Measurements from ENCODE around the gene SAFB. TPM values are rescaled to one million over a fixed set of nuclear protein-coding genes. Genes with fewer than 3 reads are reported as not detected.

The SAFB gene
- polyA plus RNA-seq, 1 donor from 2014 or later = 89.8 TPM

- Histone ChIP-seq H3K27me3 (ENCODE audit: insufficient read depth, low read depth, low read length) (no peaks in the 10 kb centered on the region), H4K20me1 (ENCODE audit: insufficient read depth) (peaks cover 12% of the 10 kb centered on the region), H3K4me2 (ENCODE audit: low read length) (no peak overlapping the region), H3K79me2 (replicated peaks; ENCODE audit: insufficient read depth, low read length) (peaks cover 89% of the 10 kb centered on the region), H2AFZ (ENCODE audit: low read depth, low read length) (no peak overlapping the region), H3K9me3 (ENCODE audit: low read length) (no peaks in the 10 kb centered on the region), H3K9me2 (ENCODE audit: insufficient read depth, low read length) (no peaks in the 10 kb centered on the region), H3K36me3 (ENCODE audit: insufficient read depth, low read length) (no peaks in the 10 kb centered on the region), H3K4me3 (ENCODE audit: low read length) (no peak overlapping the region), H3K9ac (ENCODE audit: low read length) (no peak overlapping the region), H3F3A (ENCODE audit: insufficient read depth, low read length, poor library complexity, severe bottlenecking) (no peaks in the 10 kb centered on the region), H3K27ac (ENCODE audit: low read length) (no peak overlapping the region)
- no peak for TF ChIP-seq CTCF (IDR thresholded peaks at IDR 0.05; ENCODE audit: poor library complexity, severe bottlenecking)
- TF ChIP-seq EP300 (conservative IDR thresholded peaks at IDR 0.05; ENCODE audit: poor library complexity, severe bottlenecking) = no peak
- TF ChIP-seq EZH2 (IDR thresholded peaks at IDR 0.05; ENCODE audit: borderline replicate concordance, insufficient read depth, low read length, poor library complexity, severe bottlenecking) = no peak
- TF ChIP-seq SMC3 (conservative IDR thresholded peaks at IDR 0.05; ENCODE audit: poor library complexity) = no peak
- no peak for TF ChIP-seq TAF1 (IDR thresholded peaks at IDR 0.05; ENCODE audit: low read depth)
- TF ChIP-seq MXI1 (conservative IDR thresholded peaks at IDR 0.05; ENCODE audit: poor library complexity, severe bottlenecking) = no peak
- no peak for TF ChIP-seq REST (IDR thresholded peaks at IDR 0.05; ENCODE audit: borderline replicate concordance)
- TF ChIP-seq POLR2AphosphoS5 (IDR thresholded peaks at IDR 0.05) = no peak
- TF ChIP-seq RAD21 (conservative IDR thresholded peaks at IDR 0.05) = no peak
Measured at GRCh38 chr19:5632241-5632612, 9.3 kb downstream of the SAFB start.

GRCh38 chr19:5632657-5633056 lies 9.8 kb downstream of the SAFB start:
- peaks cover 12% of the 10 kb centered on the region for H4K20me1 ChIP-seq (ENCODE audit: insufficient read depth)
- H3K27ac ChIP-seq (ENCODE audit: low read length) = no peak overlapping the region
- TF ChIP-seq EP300 (conservative IDR thresholded peaks at IDR 0.05; ENCODE audit: poor library complexity, severe bottlenecking) (no peak), SMC3 (conservative IDR thresholded peaks at IDR 0.05; ENCODE audit: poor library complexity) (no peak)
- no peaks in the 10 kb centered on the region for H3K9me3 ChIP-seq (ENCODE audit: low read length)
- no peak overlapping the region for H3K4me3 ChIP-seq (ENCODE audit: low read length)
- no peaks in the 10 kb centered on the region for H3K36me3 ChIP-seq (ENCODE audit: insufficient read depth, low read length)
- H3K79me2 ChIP-seq (replicated peaks; ENCODE audit: insufficient read depth, low read length) = peaks cover 84% of the 10 kb centered on the region
- no peak overlapping the region for H3K9ac ChIP-seq (ENCODE audit: low read length)
- H3K27me3 ChIP-seq (ENCODE audit: insufficient read depth, low read depth, low read length) = no peaks in the 10 kb centered on the region
- no peak overlapping the region for H3K4me2 ChIP-seq (ENCODE audit: low read length)
- H3F3A ChIP-seq (ENCODE audit: insufficient read depth, low read length, poor library complexity, severe bottlenecking) = no peaks in the 10 kb centered on the region
- H3K9me2 ChIP-seq (ENCODE audit: insufficient read depth, low read length) = no peaks in the 10 kb centered on the region
- H2AFZ ChIP-seq (ENCODE audit: low read depth, low read length) = no peak overlapping the region

GRCh38 chr19:5635427-5635826 lies 12.5 kb downstream of the SAFB start:
- Histone ChIP-seq H3K4me3 (ENCODE audit: low read length) (no peak overlapping the region), H3K27ac (ENCODE audit: low read length) (no peak overlapping the region), H3K27me3 (ENCODE audit: insufficient read depth, low read depth, low read length) (no peaks in the 10 kb centered on the region), H3K79me2 (replicated peaks; ENCODE audit: insufficient read depth, low read length) (peaks cover 76% of the 10 kb centered on the region), H4K20me1 (ENCODE audit: insufficient read depth) (peaks cover 12% of the 10 kb centered on the region), H3K9me3 (ENCODE audit: low read length) (no peaks in the 10 kb centered on the region), H3K9me2 (ENCODE audit: insufficient read depth, low read length) (no peaks in the 10 kb centered on the region), H2AFZ (ENCODE audit: low read depth, low read length) (no peak overlapping the region), H3K4me2 (ENCODE audit: low read length) (no peak overlapping the region), H3K9ac (ENCODE audit: low read length) (no peak overlapping the region), H3F3A (ENCODE audit: insufficient read depth, low read length, poor library complexity, severe bottlenecking) (no peaks in the 10 kb centered on the region), H3K36me3 (ENCODE audit: insufficient read depth, low read length) (no peaks in the 10 kb centered on the region)
- no peak for TF ChIP-seq MXI1 (conservative IDR thresholded peaks at IDR 0.05; ENCODE audit: poor library complexity, severe bottlenecking)
- no peak for TF ChIP-seq CTCF (IDR thresholded peaks at IDR 0.05; ENCODE audit: poor library complexity, severe bottlenecking)
- TF ChIP-seq RAD21 (conservative IDR thresholded peaks at IDR 0.05) = no peak
- no peak for TF ChIP-seq EZH2 (IDR thresholded peaks at IDR 0.05; ENCODE audit: borderline replicate concordance, insufficient read depth, low read length, poor library complexity, severe bottlenecking)
- no peak for TF ChIP-seq POLR2AphosphoS5 (IDR thresholded peaks at IDR 0.05)
- no peak for TF ChIP-seq EP300 (conservative IDR thresholded peaks at IDR 0.05; ENCODE audit: poor library complexity, severe bottlenecking)
- TF ChIP-seq SMC3 (conservative IDR thresholded peaks at IDR 0.05; ENCODE audit: poor library complexity) = no peak
- TF ChIP-seq TAF1 (IDR thresholded peaks at IDR 0.05; ENCODE audit: low read depth) = no peak
- no peak for TF ChIP-seq REST (IDR thresholded peaks at IDR 0.05; ENCODE audit: borderline replicate concordance)
